Psoas muscle (tissue), 8 donors: ENCODE data around the gene ADSS2. TPM values are rescaled to one million over a fixed set of nuclear protein-coding genes. Genes with fewer than 3 reads are reported as not detected.
"Not testable (repeated sequence)": the region's sequence is repeated elsewhere in the genome, so short reads cannot be mapped to it uniquely, and the experiment has no call there.

Source experiments
- ATAC-seq, 4 donors: fragments of 200-7000 bp; cut with Tn5 transposase; one replicate each; pipeline ENCODE4 v1.9.1; 2020; ENCODE audit warnings: moderate library complexity in 3 of 4, mild to moderate bottlenecking in 2 of 4
- DNase-seq, 2 donors: peaks; one replicate each; pipeline ENCODE4 v3.0.0-alpha.2; 2020
- H3K27ac ChIP-seq: fragments of 200-600 bp; one replicate; pipeline ENCODE4 v1.8.0; 2022
- H3K27me3 ChIP-seq, 3 donors: fragments of 200-600 bp in 1 of 3; one replicate each; pipeline versions ENCODE4 v1.6.1 to v1.8.0; 2013 to 2022; ENCODE audit warnings: low read length in 2 of 3, mild to moderate bottlenecking in 2 of 3, moderate library complexity in 1 of 3; ENCODE audit not compliant: insufficient read depth in 3 of 3
- H3K36me3 ChIP-seq, 2 donors: fragments of 200-600 bp in 1 of 2; one replicate each; pipeline versions ENCODE4 v1.6.1 to v1.8.0; 2013 to 2022; ENCODE audit warnings: low read depth in 1 of 2, mild to moderate bottlenecking in 1 of 2, moderate library complexity in 1 of 2; ENCODE audit not compliant: insufficient read depth in 1 of 2
- H3K4me1 ChIP-seq: fragments of 200-600 bp; one replicate; pipeline ENCODE4 v1.8.0; 2022
- H3K4me3 ChIP-seq: fragments of 200-600 bp; one replicate; pipeline ENCODE4 v1.8.0; 2022; ENCODE audit warnings: mild to moderate bottlenecking
- H3K9me3 ChIP-seq: fragments of 200-600 bp; one replicate; pipeline ENCODE4 v1.8.0; 2022
- WGBS, 3 donors: extraction: QIAGEN DNeasy Blood & Tissue Kit; methylation state at CpG; one replicate each; pipeline versions ENCODE4 v1.1.6 to v1.1.7; 2013; 5-methylcytosine and 5-hydroxymethylcytosine counted together
- intact Hi-C, 2 donors: fragments of 100-400 bp; cut with DNase I; formaldehyde crosslinking; loops; one replicate each; pipeline versions ENCODE4 v1.11.0 to v1.14.2; 2022
- polyA plus RNA-seq, 3 donors: library from polyadenylated mRNA; stranded (reverse); fragments of 200-250 nt; gene quantifications; one replicate each; pipeline ENCODE4 v1.2.3, GENCODE V29; 2013
- total RNA-seq, 4 donors: library from RNA; stranded (reverse); fragmentation: NEBNext Ultra II Directional in 2 of 4; extraction: Animal tissue kit (Norgen Biotek cat#: 25700) in 2 of 4; gene quantifications; one replicate each; pipeline versions ENCODE4 v1.2.1 to v1.2.4, GENCODE V29; 2021 to 2023
- TF ChIP-seq, protein P1 (sequence below): fragments of 200-600 bp; IDR thresholded peaks from one replicate; pipeline ENCODE4 v1.8.0; 2022; ENCODE audit warnings: antibody characterized with exemption
- donor health status: healthy with polysubstance abuse.
- donor health status: DM: no; HTN: no; CAD: no; lungs with moderate emphysema.
- donor health status: Bipolar disorder and iron deficiency.
- donor health status: healthy.
- donor health status: DM: yes; HTN: yes; CAD: no.
- donor health status: DM: no; HTN: no; CAD: no.
- donor health status: DM: no; HTN: no; CAD: no.
- donor health status: DM: yes; HTN: yes; CAD: no.

The ADSS2 gene
- total and polyA plus RNA-seq, 7 donors = 5.7 to 19.2 (median 12.3) TPM

DNA sequence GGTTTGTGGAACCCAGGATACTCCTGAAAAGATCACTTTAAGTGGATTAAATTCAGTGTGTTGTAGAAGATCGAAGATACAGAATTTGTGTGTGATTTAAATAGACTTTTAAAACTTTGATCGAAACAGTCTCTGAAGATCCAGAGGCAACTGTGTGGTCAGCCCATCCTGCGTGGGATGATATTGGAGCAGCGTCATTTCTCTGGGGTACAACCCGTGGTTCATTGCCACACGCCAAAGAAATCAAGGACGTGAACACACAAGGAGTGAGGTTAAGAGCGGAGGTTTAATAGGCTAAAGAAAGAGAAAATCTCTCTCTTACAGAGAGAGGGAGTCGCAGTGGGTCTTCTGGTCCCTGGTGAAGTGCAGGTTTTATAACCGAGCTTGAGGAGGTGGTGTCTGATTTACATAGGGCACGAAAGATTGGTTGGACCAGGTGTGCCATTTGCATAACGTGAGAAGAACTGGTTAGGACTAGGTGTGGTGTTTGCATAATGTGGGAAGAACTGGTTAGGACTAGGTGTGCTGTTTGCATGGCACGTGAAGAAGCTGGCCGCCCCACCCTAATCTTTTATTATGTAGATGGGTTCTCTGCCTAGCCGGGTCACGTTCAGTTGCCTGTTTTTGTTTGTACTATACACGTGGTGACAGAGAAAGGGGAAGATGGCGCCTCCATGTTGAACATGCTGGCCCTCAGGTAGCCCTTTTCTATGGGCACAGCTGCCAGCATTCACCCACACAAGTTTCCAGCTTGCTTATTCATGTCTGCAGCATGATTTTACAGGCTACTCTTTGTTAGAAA, 82.3 kb downstream of the ADSS2 start:
- H3K36me3 ChIP-seq = no peaks in the 10 kb centered on the region
- H3K9me3 ChIP-seq = no peaks in the 10 kb centered on the region
- intact Hi-C loops = no loop called here
- no peak overlapping the region for H3K27ac ChIP-seq
- no peak for DNase-seq
- no peak for ATAC-seq
- WGBS, 3 donors = 73 to 76% (median 75%) methylated on average over 18 of the region's 18 CpGs
- no peaks in the 10 kb centered on the region for H3K4me1 ChIP-seq
- no peaks in the 10 kb centered on the region for H3K27me3 ChIP-seq
- no peak overlapping the region for H3K4me3 ChIP-seq
- TF ChIP-seq, protein P1, sequence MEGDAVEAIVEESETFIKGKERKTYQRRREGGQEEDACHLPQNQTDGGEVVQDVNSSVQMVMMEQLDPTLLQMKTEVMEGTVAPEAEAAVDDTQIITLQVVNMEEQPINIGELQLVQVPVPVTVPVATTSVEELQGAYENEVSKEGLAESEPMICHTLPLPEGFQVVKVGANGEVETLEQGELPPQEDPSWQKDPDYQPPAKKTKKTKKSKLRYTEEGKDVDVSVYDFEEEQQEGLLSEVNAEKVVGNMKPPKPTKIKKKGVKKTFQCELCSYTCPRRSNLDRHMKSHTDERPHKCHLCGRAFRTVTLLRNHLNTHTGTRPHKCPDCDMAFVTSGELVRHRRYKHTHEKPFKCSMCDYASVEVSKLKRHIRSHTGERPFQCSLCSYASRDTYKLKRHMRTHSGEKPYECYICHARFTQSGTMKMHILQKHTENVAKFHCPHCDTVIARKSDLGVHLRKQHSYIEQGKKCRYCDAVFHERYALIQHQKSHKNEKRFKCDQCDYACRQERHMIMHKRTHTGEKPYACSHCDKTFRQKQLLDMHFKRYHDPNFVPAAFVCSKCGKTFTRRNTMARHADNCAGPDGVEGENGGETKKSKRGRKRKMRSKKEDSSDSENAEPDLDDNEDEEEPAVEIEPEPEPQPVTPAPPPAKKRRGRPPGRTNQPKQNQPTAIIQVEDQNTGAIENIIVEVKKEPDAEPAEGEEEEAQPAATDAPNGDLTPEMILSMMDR = no peak

DNA sequence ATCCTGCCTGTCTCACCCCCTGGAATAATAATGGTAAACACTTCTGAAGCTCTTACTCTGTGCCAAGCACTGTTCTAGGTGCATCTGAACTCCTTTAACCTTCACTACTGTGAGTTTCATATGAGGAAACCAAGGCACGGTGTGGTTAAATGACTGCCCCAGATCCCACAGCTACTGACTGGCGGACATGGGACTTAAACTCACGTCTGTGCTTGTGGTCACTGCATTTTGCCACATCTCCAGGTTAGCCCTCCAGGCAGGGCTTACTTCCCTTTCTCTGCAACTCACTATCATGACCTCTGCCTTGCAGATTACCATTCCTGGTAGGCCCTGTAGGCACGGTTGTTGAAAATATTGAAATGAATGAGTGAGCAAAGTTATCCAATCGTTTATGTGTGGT, 83.4 kb downstream of the ADSS2 start:
- Histone ChIP-seq H3K27me3 (no peaks in the 10 kb centered on the region), H3K27ac (no peak overlapping the region), H3K4me3 (no peak overlapping the region), H3K36me3 (no peaks in the 10 kb centered on the region), H3K4me1 (no peaks in the 10 kb centered on the region), H3K9me3 (no peaks in the 10 kb centered on the region)
- WGBS, 3 donors = 77 to 89% (median 87%) methylated on average over 5 of the region's 5 CpGs
- TF ChIP-seq, protein P1 = no peak
- intact Hi-C loops = no loop called here
- no peak for DNase-seq
- no peak for ATAC-seq

DNA sequence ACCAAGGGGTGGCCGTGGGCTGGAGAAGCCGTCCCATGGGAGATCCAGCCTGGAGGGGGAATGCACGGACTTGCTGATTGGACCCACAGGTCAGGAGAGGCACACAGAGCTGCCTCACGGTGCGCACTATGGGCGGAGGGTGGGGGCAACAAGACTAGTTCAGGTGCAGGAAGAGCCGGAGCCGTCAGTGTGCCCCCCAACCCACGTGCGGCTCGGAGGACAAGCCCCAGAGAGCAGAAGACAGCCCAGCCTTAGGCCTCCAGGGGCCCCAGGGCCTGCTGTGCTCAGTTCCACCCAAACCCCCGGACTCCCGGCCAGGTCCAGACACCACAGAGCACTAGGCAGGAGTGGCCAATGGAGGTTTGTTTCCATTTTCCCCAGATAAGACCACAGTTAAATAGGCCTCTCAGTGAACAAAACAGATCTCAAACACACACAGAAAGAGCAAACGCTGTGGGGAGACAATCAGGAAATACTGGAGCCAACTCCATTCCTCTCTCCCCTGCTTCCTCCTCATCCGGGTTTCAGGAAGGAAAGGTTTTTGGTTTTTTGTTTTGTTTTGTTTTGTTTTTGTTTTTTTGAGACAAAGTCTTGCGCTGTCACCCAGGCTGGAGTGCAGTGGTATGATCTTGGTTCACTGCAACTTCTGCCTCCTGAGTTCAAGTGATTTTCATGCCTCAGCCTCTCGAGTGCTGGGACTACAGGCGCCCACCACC, 84.2 kb downstream of the ADSS2 start:
- TF ChIP-seq, protein P1 = no peak
- no peak for ATAC-seq
- intact Hi-C loops = no loop called here
- no peaks in the 10 kb centered on the region for H3K36me3 ChIP-seq
- no peaks in the 10 kb centered on the region for H3K9me3 ChIP-seq
- no peak for DNase-seq
- H3K4me3 ChIP-seq = no peak overlapping the region
- no peak overlapping the region for H3K27ac ChIP-seq
- whole genome bisulfite sequencing, 3 donors = 84 to 85% (median 85%) methylated on average over 18 of the region's 18 CpGs
- H3K27me3 ChIP-seq = no peaks in the 10 kb centered on the region
- H3K4me1 ChIP-seq = no peaks in the 10 kb centered on the region

DNA sequence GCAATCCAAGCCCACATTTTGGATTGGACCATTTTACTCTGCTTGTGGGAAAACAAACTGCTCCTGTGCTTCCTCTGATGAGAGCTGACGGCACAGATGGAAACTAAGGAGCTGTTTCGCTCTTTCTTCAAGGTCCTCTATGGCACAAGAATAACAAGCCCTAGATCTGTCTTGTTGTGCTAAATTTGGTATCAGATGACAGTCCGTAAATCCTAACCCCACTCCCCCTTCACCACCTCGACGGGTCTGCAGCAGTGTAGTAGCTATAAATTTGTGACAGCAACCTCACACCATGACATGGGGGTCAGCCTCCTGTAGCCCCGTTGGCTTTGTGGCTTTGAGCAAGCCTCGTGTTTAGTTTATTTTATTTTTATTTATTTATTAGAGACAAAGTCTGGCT, 85.9 kb downstream of the ADSS2 start:
- no peak for DNase-seq
- H3K36me3 ChIP-seq = no peaks in the 10 kb centered on the region
- intact Hi-C loops = no loop called here
- no peaks in the 10 kb centered on the region for H3K4me1 ChIP-seq
- ATAC-seq = no peak
- H3K27me3 ChIP-seq = no peaks in the 10 kb centered on the region
- 42 to 47% (median 44%) methylated on average over 7 of the region's 7 CpGs for WGBS, 3 donors
- TF ChIP-seq, protein P1 = no peak
- H3K4me3 ChIP-seq = no peak overlapping the region
- no peaks in the 10 kb centered on the region for H3K9me3 ChIP-seq
- H3K27ac ChIP-seq = no peak overlapping the region

DNA sequence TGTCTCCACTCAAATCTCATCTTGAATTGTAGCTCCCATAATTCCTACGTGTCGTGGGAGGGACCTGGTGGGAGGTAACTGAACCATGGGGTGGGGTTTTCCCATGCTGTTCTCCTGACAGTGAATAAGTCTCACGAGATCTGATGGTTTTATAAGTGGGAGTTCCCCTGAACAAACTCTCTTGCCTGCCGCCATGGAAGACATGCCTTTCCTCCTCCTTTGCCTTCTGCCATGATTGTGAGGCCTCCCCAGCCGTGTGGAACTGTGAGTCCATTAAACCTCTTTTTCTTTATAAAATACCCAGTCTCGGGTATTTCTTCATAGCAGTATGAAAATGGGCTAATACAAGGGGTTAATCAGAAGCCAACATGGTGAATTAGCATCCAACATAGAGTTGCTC, 86.4 kb downstream of the ADSS2 start:
- ATAC-seq, intact Hi-C loops: not testable (repeated sequence)
- WGBS, 3 donors = 87 to 97% (median 88%) methylated on average over 6 of the region's 6 CpGs

More for the DNA sequence above, 86.4 kb downstream of the ADSS2 start:
- DNase-seq, H3K27ac ChIP-seq, H3K9me3 ChIP-seq, H3K36me3 ChIP-seq, H3K27me3 ChIP-seq, H3K4me3 ChIP-seq, H3K4me1 ChIP-seq: not testable (repeated sequence)
